ENCODE measurements around the gene TMEM120A. TPM values are rescaled to one million over a fixed set of nuclear protein-coding genes. Genes with fewer than 3 reads are reported as not detected.
"Not testable (repeated sequence)": the region's sequence is repeated elsewhere in the genome, so short reads cannot be mapped to it uniquely, and the experiment has no call there.

TMEM120A gene
- 21.3 and 28.7 TPM in 2 replicates for total RNA-seq

DNA sequence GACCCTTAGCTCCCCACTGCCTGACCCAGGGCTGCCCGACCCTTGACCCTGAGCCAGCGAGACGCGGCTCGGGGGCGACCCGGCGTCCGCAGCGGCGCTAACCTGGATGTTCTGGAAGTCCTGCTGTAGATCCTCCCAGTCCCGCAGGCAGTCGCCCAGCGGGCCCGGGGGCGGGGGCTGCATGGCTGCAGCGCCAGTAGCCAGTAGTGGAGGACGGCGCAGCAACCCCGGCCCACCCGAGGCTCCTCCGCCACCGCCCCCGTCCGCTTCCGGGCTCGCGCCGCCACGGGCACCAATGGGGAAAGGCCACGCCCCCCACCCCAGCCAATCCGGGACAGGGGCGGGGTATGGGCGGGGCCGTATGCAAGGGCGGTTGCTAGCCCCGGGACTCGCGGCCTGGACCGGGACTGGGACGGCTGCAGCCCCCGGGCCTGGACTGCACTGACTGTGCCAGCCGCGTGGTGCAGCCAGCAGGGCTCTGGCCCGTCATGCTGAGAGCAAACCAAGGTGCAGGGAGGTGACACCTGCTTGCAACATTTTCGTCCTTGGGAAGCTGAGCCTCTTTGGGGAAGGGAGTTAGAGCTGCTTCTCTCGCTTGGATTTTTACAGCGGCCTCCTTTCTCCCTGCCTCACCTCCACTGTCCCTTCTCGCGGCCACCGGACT lies at the start of gene TMEM120A:
TSS of gene TMEM120A (minus strand) at position 208 of the 664 bp plus-strand sequence. CDS start at position 183, 25 bp downstream.
- intact Hi-C loops (cut with micrococcal nuclease): loop anchor here (1.0 kb wide), 2 partner anchors 53 to 79 kb away; partner anchors contain the start of genes POR and STYXL1

DNA sequence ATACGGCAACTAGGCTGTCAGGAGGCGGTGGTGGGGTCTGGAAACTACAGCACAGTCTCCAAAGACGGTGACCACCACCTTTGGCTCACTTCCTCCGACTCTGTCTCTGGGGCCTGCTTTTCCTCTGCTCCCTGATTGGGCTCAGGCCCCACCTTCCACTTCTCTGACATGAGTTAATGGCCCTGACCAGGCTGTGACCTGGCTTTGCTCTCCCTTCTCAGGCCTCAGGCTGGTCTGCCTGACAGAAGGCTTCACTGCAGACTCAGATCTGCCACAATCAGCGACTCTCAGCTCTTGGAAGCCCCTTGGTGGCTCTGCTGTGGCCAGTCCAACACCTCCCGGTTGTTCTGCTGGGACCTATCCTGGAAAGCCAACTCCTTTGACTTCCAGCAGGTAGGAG lies 45.7 kb upstream of the TMEM120A start:
- intact Hi-C loops (cut with micrococcal nuclease): no loop called here

DNA sequence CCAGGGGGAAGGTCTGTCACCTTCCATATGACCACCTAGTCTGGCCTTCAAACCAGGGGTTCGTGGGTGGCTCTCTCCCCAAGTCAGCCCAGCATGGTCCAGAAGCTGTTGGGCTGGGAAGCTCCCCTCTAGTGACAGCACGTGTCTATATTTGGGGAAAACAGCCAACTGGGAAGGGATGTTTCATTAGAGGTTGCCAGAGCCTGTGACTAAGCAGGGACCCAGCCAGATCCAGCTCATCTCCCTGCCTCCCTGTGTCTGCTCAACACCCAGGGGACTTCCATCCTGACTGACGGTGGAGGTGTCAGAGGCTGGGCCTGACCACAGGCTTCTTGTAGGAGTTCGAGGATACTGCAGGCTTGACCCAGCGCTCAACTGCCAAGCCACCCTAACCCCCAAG lies 42.9 kb upstream of the TMEM120A start:
- intact Hi-C loops (cut with micrococcal nuclease): no loop called here

DNA sequence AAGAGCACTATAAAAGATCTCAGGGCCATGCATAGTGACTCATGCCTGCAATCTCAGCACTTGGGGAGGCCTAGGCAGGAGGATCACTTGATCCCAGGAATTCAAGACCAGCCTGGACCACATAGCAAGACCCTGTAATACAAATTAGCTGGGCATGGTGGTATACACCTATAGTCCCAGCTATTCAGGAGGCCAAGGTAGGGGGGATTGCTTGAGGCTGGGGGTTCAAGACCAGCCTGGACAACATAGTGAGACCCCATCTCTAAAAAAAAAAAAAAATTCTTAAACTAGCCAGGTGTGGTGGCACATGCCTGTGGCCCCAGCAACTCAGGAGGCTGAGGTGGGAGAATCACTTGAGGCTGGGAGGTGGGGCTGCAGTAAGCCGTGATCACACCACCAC lies 37.6 kb upstream of the TMEM120A start:
- intact Hi-C loops (cut with micrococcal nuclease): no loop called here

DNA sequence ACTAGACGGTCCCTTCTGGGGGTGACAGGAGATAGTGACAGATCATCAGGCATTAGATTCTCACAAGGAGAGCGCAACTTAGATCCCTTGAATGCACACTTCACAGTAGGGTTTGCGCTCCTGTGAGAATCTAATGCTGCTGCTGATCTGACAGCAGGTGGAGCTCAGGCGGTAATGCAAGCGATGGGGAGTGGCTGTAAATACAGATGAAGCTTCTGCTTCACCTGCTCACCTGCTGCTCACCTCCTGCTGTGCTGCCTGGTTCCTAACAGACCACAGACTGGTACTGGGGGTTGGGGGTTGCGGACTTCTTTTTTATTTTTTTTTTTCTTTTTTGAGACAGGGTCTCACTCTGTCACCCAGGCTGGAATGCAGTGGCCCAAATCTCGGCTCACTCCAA lies 35.3 kb upstream of the TMEM120A start:
- intact Hi-C loops (cut with micrococcal nuclease): not testable (repeated sequence)

DNA sequence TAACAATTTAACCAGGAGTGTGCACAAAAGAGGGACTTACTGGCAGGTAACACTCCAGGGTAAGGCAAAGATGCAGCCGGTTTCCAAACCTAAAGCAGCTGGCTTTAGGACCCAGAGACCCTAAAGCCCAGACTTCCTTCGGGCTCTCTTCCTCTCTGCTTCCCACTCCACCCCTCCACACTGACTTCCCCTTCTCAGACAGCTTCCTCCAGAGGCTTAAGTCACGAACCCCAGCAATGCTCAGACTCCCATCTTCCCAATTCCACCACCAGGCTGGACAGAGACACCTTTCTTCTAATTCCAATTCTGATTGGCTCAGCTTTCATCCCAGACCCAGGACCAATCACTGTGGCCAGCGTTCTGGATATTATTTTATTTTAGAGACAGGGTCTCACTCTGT lies 28.6 kb upstream of the TMEM120A start:
- intact Hi-C loops (cut with micrococcal nuclease): no loop called here

DNA sequence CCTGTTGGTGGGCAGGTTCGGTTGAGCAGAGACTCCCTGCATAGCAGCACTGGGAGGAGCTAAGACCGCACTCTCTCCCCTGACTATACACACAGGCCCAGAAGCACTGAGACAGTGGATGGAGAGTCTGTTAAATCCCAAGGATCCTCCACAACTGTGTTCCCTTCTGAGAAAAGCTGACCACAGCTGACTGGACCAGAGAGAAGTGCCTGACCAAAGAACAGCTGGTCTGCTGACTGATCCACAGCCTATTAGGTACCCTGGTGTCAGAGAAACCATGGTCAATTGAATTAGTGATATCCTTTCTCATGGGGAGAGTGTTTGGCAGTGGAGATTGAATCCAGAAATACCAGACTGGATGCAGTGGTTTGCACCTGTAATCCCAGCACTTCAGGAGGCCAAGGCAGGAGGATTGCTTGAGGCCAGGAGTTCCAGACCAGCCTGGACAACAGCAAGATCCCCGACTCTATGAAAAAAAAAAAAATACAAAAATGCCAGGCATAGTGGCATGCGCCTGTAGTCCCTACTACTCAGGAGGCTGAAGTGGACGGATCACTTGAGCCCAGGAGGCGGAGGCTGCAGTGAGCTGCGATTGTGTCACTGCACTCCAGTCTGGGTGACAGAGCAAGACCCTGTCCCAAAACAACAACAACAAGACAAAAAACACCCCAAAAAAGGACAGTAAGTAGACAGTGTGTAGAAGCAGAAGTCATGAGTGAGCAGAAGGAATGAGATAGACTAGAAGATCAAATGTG lies 27.8 kb upstream of the TMEM120A start:
- intact Hi-C loops (cut with micrococcal nuclease): no loop called here

DNA sequence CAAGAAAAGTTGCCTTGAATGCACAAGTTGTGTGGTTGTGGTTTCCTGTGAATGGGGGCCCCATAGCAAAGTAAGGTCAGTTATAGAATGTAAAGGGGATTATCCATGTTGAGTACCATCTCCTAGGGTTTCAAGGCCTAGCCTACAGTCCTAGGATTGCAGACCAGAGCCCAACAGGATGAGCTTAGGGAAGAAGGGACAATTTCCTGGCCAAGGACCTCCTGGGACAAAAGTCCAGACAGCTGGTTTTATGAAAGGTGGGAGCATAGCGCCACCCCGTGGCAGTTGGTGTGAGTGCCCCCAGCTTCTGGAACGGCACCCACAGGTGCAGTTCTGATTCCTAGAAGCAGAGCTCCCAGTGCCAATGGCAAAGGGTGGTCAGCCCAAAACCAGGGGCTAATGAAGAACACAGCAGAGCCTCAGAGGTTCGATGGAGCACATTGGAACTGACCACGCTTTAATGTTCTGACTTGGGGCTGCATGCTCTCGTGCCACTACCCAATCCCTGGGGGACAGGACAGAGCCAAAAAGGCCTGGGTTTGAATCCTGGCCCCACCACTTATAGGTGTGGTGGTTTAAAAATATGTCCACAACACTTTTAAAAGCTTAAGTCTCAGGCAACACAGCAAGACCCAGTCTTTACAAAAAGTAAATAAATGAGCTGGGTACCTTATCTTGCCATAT lies 25.8 kb upstream of the TMEM120A start:
- intact Hi-C loops (cut with micrococcal nuclease): loop anchor here (1.0 kb wide), 1 partner anchor 154 kb away; no protein-coding TSS in a partner anchor

DNA sequence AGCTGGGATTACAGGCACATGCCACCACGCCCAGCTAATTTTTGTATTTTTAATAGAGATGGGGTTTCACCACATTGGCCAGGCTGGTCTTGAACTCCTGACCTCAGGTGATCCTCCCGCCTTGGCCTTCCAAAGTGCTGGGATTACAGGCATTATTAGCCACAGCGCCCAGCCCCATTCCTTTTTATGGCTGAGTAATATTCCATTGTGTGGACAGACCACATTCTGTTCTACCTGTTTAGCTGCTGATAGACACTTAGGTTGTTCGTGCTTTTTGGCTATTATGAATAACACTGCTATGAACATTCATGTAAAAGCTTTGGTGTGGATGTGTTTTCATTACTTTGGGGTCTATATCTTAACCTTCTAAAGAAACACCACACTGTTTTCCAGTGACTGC lies 24.1 kb upstream of the TMEM120A start:
- intact Hi-C loops (cut with micrococcal nuclease): not testable (repeated sequence)

DNA sequence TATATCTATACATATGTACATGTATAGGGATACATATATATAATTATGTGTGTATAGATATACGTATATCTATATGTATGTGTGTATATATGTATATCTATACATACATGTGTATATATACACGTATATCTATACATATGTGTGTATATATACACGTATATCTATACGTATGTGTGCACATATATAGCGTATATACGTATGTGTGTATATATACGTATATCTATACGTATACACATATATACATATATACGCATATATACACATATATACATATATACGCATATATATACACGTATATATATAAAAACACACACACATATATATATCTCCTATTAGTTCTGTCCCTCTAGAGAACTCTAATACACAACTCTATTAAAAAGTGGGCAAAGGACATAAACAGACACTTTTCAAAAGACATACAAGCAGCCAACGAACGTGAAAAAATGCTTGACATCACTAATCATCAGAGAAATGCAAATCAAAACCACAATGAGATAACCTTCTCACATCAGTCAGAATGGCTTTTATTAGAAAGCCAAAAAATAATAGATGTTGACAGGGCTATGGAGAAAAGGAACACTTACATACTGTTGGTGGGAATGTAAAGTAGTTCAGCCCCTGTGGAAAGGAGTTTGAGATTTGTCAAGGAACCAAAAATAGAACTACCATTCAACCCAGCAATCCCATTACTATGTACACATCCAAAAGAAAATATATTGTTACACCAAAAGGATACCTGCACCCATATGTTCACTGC lies 22.0 kb upstream of the TMEM120A start:
- intact Hi-C loops (cut with micrococcal nuclease): no loop called here

DNA sequence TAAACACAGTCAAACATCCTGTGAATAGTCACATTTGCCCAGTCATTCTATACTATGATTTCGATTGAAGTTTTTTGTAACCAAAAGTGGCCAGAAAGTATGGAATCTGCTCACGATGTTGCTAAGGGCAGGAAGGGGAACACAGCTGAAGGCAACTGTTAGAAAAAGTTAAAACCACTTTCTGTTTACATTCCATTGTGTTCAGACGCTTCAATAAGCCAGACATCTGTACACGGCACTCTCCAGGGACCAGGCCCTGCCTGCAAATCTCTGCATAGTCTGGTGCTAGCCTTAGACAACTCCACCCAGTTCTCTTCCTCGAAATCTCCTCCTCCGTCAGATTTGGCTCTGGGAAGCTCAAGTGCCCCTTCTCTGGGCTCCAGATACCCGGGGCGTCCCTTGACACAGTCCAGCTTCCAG lies 17.1 kb upstream of the TMEM120A start:
- intact Hi-C loops (cut with micrococcal nuclease): no loop called here

DNA sequence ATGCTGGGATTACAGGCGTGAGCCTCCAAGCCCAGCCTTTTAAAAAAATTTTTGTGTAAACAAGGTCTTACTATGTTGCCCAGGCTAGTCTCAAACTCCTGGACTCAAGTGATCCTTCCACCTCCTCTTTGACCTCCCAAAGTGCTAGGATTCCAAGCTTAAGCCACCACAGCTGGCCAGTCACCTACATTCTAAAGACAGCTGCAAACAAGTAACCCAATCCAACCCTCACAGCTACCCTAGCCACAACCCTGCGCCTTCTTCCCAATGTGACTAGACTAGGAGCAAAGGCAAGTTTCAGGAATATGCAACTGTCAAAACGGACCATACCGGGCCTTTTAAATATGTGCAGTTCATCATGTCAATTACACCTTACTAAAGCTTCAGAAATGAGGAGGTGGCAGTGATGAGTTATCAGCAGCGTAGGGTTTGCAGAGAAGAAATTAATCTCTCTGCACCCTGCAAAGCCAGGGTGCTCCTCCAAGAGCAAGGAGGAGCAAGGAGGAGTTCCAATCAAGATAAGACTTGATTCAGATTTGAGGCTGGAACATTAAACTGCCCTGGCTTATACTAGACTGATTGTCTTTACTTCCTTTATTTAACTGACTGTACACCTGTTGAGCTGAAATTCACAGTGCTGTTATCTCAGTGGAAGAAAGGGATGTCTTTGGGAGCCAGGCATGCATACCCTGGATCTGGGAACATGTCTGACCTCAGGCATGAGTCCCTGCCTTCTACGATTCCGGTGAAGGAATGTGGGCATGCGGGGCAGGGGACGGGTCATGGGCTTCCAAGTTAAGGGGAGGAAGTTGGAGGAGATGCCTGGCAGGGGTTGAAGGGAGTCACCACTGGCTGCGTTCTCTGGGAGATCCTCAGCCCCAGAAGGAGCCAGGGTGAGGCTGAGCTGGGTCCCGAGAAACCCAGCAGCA lies 15.5 kb upstream of the TMEM120A start:
- intact Hi-C loops (cut with micrococcal nuclease): loop anchor here (1.0 kb wide), 1 partner anchor 131 kb away; the partner anchor contains the start of gene RHBDD2

DNA sequence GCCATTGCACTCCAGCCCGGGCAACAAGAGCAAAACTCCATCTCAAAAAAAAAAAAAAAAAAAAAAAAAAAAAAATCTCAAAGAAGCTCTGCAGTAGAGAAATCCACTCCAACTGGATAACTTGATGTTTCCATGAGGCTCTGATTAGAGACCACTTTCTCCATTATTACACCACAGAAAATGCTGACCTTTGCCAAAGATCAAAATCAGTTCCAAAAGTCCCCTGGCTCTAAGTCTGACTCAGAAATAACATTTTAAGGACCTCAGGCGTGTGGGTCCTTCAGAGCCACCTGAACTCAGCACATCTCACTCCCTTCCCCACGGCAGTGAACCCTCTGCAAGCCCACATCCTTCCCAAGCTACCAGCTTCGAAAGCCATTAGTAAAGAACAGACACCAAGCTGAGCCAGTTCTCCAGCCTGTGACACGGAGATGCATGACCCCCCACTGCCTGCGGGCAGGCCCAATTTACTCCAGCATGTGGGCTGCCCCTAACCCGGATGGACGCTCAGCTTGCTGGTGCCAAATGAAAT lies 13.8 kb upstream of the TMEM120A start:
- intact Hi-C loops (cut with micrococcal nuclease): no loop called here

DNA sequence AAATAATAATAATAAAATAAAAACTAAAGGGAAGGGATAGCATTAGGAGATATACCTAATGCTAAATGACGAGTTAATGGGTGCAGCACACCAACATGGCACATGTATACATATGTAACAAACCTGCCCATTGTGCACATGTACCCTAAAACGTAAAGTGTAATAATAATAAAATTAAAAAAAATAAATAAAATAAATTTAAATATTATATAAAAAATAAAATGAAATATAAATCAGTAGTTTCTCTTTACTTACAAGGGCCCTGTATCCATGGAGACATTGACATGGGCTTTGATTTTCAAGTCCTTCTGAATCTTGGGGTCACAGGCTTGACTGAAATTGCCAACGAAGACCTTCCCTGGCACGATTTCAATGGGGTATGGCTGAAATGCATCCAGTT lies 10.6 kb upstream of the TMEM120A start:
- intact Hi-C loops (cut with micrococcal nuclease): not testable (repeated sequence)

DNA sequence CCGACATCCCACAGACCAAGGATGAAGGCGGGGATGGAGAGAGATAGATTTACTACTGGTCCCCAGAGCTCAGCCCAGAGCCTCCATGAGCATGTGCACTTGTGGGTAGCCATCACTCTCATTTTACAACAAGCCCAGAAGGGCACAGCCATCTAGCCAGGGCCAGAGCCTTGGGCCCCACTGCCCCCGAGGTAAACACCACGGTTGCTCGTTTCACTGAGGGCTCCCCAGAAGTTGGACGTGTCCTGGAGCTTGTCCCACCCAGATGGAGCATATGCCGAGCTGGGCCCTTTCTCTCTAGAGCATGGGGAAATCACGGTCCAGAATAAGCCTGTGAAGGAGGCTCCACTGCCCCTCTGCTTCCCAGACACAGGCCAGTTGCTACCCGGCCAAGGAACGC lies 9.0 kb upstream of the TMEM120A start:
- intact Hi-C loops (cut with micrococcal nuclease): no loop called here

DNA sequence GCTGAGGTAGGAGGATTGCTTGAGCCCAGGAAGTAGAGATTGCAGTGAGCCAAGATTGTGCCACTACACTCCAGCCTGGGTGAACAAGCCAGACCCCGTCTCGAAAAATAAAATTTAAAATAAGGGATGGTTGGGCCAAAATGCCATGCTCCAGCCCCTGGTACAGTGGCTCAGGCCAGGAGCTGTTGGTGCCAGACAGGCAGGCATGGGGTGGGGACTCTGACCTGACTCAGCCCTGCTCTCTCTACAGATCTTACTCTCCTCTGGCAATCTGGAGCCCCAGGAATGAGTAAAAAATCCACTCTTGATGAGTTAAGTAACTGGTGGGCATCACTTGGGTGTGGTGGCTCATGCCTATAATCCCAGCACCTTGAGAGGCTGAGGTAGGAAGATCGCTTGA lies 8.4 kb upstream of the TMEM120A start:
- intact Hi-C loops (cut with micrococcal nuclease): no loop called here

DNA sequence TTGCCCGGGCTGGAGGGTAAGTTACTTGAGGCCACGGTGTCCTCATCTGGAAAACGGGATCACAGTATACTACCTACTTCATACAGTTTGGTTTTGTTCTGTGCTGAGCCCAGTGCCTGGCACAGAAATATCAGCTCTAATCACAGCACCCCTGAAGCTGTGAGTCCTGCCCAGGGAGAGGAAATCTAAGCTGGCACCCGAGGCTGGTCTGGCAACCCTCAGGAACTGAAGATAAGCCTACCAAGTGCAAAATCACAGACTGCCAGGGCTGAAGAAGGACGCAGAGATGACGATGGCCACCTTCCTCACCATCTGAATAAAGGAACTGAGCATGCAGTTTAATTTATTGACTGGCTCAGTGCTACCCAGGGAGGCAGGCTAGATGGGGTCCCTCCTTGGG lies 7.7 kb upstream of the TMEM120A start:
- intact Hi-C loops (cut with micrococcal nuclease): no loop called here

DNA sequence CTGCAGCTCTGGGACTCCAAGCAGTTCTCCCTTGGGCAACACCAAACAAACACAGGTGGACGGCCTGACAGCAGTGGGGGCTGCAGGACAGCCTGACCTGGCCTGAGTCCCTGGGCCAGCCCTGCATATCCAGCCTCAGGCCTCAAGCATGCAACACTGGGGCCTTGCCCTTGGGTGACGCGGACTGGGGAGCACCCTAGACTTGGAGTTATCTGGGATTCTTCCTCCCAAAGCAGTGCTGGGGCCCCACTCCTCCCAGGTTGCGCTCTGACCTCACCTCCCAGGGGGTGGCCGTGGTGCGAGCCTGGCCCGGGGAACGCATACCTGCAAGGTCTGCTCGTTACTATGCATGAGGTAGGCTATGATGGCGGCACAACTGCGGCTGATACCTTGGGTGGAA lies 6.2 kb upstream of the TMEM120A start:
- intact Hi-C loops (cut with micrococcal nuclease): no loop called here

DNA sequence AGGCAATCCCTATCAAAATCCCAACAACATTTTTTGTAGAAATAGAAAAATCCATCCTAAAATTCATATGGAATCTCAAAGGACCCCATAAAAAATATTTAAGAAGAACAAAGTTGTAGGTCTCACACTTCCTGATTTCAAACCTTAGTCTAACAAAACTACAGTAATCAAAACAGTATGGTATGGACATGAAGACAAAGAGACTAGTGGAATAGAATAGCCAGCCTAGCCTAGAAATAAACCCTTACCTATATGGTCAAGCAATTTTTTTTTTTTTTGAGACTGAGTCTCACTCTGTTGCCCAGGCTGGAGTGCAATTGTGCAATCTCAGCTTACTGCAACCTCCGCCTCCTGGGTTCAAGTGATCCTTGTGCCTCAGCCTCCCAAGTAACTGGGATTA lies 3.6 kb upstream of the TMEM120A start:
- intact Hi-C loops (cut with micrococcal nuclease): no loop called here

DNA sequence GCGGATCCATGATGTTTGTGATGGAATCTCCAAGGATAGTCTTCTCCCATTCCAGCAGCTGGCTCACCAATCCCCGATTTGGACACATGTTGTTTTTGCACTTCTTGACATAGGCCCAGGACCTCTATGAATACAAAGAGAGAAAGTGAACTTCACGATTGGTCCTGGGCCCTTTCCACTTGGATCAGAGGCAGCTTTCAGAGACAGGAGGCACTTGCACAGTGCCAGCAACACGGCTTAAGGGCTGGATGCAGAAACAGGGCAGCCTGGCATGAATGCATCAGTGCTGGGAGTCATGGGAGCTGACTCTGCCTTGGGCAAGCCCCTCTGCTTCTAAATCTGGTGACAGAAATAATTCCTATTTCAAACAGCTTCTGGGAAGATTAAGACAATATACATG lies 2.1 kb upstream of the TMEM120A start:
- intact Hi-C loops (cut with micrococcal nuclease): no loop called here
